Endothelial cell of umbilical vein (primary cell): ENCODE results near the gene AGMO.

ENCODE experiments used
- EZH2 ChIP-seq: IDR thresholded peaks from 2 replicates; pipeline ENCODE4 v1.6.1; 2012; ENCODE audit warnings: borderline replicate concordance, low read depth, mild to moderate bottlenecking, moderate library complexity, low read length, inconsistent platforms; ENCODE audit not compliant: severe bottlenecking
- MYC ChIP-seq: IDR thresholded peaks from one replicate; pipeline ENCODE4 v1.6.1; 2011; ENCODE audit warnings: mild to moderate bottlenecking, low read depth, low read length
- TF ChIP-seq, protein P1 (sequence below), 2 donors: IDR thresholded peaks; 1 replicate in 1 of 2; 2 replicates in 1 of 2; pipeline ENCODE4 v1.5.1; 2011; ENCODE audit warnings: low read length in 2 of 2, mild to moderate bottlenecking in 2 of 2, moderate library complexity in 2 of 2, control low read depth in 1 of 2, inconsistent platforms in 1 of 2, low read depth in 1 of 2; ENCODE audit not compliant: insufficient read depth in 1 of 2; ENCODE audit errors: extremely low read depth in 1 of 2

DNA sequence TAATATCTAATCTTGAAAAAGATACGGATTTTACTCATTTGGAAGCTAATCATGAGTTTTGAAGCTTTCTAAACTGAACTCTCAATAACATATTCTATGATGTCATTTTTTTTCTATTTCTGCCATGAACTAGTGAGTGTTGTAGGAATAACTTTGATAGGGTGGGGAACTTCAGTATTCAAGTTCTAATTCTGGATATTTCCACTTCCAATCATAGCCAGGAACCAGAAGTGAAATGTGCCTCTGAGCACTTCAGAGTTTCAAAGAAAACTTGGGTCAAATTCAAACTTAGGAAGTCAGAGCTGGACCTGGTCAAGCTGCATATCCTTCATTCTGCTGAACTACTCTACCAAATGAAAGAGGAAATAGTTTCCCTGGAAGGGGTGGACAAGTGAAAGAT is 847 bp downstream of the AGMO start:
- TF ChIP-seq EZH2 = no peak
- TF ChIP-seq, protein P1, sequence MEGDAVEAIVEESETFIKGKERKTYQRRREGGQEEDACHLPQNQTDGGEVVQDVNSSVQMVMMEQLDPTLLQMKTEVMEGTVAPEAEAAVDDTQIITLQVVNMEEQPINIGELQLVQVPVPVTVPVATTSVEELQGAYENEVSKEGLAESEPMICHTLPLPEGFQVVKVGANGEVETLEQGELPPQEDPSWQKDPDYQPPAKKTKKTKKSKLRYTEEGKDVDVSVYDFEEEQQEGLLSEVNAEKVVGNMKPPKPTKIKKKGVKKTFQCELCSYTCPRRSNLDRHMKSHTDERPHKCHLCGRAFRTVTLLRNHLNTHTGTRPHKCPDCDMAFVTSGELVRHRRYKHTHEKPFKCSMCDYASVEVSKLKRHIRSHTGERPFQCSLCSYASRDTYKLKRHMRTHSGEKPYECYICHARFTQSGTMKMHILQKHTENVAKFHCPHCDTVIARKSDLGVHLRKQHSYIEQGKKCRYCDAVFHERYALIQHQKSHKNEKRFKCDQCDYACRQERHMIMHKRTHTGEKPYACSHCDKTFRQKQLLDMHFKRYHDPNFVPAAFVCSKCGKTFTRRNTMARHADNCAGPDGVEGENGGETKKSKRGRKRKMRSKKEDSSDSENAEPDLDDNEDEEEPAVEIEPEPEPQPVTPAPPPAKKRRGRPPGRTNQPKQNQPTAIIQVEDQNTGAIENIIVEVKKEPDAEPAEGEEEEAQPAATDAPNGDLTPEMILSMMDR (IDR thresholded peaks at IDR 0.05; ENCODE audit: extremely low read depth in 1 of 2, insufficient read depth in 1 of 2, low read depth in 1 of 2, low read length in 2 of 2) = no peak
- TF ChIP-seq MYC = no peak
